ENCODE measurements around the gene PLXNB1. TPM values are rescaled to one million over a fixed set of nuclear protein-coding genes. Genes with fewer than 3 reads are reported as not detected.

PLXNB1 gene
- total and polyA plus RNA-seq, 12 donors = 3.4 to 115 (median 13.7) TPM

DNA sequence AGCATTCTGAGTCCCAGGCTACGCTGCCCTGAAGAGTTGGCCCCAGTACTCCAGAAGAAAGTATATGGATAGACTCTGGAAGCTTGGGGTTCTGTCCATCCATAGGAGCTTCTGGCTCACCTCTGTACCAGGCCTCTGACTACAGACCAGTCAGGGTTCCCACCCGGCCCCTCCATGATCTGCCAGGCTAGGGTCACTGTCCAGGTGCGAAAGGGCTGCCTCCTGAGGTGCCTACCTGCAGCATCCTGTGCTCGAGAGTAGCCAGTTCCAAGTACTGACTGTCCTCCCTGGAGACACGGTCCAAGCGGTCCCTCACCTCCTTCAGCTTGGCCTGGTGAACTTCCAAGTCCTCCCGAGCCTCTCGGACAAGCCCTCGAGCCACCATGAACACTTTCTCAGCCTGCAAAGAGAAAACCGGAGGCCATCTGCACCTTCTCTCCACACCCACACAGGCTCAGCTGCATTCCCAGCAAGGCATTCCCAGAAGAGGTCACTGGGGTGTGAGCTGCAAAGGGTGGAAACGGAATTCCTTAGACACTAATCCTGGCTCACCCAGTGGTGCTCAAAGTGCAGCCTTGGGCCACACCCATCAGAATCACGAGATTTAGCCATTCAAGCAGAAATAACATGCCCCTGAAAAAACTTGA lies 3.7 kb upstream of the PLXNB1 start:
- TF ChIP-seq, protein P1, sequence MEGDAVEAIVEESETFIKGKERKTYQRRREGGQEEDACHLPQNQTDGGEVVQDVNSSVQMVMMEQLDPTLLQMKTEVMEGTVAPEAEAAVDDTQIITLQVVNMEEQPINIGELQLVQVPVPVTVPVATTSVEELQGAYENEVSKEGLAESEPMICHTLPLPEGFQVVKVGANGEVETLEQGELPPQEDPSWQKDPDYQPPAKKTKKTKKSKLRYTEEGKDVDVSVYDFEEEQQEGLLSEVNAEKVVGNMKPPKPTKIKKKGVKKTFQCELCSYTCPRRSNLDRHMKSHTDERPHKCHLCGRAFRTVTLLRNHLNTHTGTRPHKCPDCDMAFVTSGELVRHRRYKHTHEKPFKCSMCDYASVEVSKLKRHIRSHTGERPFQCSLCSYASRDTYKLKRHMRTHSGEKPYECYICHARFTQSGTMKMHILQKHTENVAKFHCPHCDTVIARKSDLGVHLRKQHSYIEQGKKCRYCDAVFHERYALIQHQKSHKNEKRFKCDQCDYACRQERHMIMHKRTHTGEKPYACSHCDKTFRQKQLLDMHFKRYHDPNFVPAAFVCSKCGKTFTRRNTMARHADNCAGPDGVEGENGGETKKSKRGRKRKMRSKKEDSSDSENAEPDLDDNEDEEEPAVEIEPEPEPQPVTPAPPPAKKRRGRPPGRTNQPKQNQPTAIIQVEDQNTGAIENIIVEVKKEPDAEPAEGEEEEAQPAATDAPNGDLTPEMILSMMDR (IDR thresholded peaks at IDR 0.05) = no peak
- no peak for TF ChIP-seq POLR2A (IDR thresholded peaks at IDR 0.05)
- no peak overlapping the region for H3K4me3 ChIP-seq
- H3K36me3 ChIP-seq (replicated peaks in 1 of 2) = peaks cover 0 to 20% of the 10 kb centered on the region in 2 donors
- H3K9me3 ChIP-seq (replicated peaks in 1 of 3) = no peaks in the 10 kb centered on the region
- intact Hi-C loops (cut with DNase I) = loop anchor here in 1 of 2 donors (5.0 to 10.0 kb wide), 2 partner anchors 161 to 239 kb away; no protein-coding TSS in a partner anchor
- H3K4me1 ChIP-seq (replicated peaks in 1 of 2) = peaks cover 6 to 13% of the 10 kb centered on the region in 2 donors
- H3K27me3 ChIP-seq = no peaks in the 10 kb centered on the region
- DNase-seq = no peak
- 72 to 78% (median 76%) methylated on average over 11 to 12 of the region's 12 CpGs for WGBS, 4 donors
- H3K27ac ChIP-seq = peak overlapping the region in 1 of 5 donors; percentile 79

DNA sequence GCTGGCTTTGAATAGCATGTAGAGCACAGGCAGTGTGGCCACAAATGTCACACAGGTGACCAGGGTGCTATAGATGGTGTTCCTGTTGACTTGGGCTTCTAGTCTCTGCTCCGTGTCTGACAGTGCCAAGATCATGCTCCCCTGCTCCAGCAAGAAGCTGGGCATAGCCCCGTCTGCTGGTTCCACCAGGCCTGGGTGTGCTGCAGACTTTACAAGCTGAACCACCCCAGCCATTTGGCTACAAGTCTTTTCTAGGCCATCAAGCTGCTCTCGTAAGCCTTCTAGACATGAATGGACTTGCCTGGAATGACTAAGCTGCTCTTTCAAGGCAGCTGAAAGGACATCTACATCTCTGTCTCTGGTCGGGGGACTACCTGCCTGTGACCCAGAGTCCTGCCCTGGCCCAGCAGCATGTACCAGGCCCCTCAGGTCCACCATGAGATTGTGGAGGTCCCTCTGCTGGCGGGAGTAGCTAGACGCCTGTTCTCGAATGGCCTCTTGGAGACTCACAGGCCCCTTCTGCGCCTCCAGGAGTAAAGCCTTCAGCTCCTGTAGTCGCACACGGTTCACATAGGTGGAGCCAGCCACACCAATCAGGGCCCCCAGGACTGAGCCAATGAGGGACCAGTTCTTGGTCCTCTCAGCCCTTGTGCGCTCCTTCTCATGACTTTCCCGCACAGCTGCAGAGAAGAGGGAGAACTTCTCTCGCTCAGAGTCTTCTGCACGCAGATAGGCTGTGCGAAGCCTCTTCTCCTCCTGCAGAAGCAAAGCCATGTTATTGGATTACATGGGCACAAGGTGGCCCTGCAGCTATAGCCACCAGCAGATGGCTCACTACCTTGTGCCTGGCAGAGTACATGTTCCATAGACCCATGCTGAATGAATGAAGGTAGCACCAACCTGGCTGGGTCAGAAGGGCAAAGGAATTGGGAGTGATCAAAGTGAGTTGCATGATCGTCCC lies 2.8 kb upstream of the PLXNB1 start:
- Histone ChIP-seq H3K4me1 (replicated peaks in 1 of 2) (peaks cover 7 to 17% of the 10 kb centered on the region in 2 donors), H3K27ac (peak overlapping the region in 1 of 5 donors; percentile 79), H3K4me3 (no peak overlapping the region), H3K27me3 (no peaks in the 10 kb centered on the region), H3K36me3 (replicated peaks in 1 of 2) (peaks cover 0 to 20% of the 10 kb centered on the region in 2 donors), H3K9me3 (replicated peaks in 1 of 3) (no peaks in the 10 kb centered on the region)
- 87 to 91% (median 87%) methylated on average over 15 to 16 of the region's 16 CpGs for WGBS, 4 donors
- DNase-seq = no peak
- intact Hi-C loops (cut with DNase I) = loop anchor here in 1 of 2 donors (5.0 to 10.0 kb wide), 2 partner anchors 160 to 238 kb away; no protein-coding TSS in a partner anchor
- TF ChIP-seq, protein P1 (IDR thresholded peaks at IDR 0.05) = no peak
- no peak for TF ChIP-seq POLR2A (IDR thresholded peaks at IDR 0.05)

DNA sequence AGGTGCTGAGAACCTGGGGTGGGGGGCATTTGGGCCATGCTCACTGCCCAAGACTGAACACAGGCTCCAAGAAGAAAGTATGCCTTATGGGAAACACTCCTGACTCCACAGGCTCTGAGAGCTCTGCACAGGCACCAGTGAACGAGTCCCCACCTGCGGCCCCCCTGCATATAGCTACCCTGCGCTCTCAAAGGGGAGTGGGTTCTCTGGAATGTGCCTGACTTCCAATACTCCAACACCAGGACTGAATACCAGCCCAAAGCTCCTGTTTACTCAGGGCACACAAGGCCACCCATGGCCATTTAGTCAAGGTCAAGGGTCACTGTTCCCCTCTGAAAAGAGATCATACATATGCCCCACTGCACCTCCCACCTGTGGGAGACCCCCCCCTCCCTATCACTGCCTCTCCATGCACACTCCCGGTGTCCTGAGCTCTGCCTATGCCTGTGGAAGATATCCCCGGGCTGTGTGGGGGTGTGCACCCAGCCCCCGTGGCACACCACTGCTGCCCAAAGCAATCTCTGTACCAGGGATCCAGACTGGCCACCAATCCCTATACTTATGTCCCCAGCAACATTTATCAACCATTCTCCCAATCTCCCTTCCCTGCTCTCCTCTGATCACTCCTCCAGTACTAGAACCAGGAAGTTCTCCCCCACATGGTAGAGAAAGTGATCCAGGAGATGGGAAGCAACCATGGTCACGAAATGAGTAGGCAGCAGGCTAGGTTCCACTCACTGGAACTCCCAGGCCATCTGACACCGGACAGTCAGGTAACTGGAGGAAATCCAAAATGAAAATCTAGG lies 1.5 kb upstream of the PLXNB1 start:
- Histone ChIP-seq H3K4me3 (no peak overlapping the region), H3K27ac (peak overlapping the region in 1 of 5 donors; percentile 79), H3K36me3 (replicated peaks in 1 of 2) (peaks cover 0 to 20% of the 10 kb centered on the region in 2 donors), H3K27me3 (no peaks in the 10 kb centered on the region), H3K4me1 (replicated peaks in 1 of 2) (peaks cover 7 to 17% of the 10 kb centered on the region in 2 donors), H3K9me3 (replicated peaks in 1 of 3) (no peaks in the 10 kb centered on the region)
- intact Hi-C loops (cut with DNase I) = loop anchor here (1.0 to 10.0 kb wide), 3 partner anchors 29 to 237 kb away; no protein-coding TSS in a partner anchor
- 91 to 92% (median 92%) methylated on average over 8 of the region's 8 CpGs for WGBS, 4 donors
- no peak for TF ChIP-seq POLR2A (IDR thresholded peaks at IDR 0.05)
- TF ChIP-seq, protein P1 (IDR thresholded peaks at IDR 0.05) = no peak
- no peak for DNase-seq
